OCI-LY3 (cell line): ENCODE measurements around the gene MYO1E.

Source experiments
- H2AFZ ChIP-seq: fragments of 200-600, 300-600 bp; shearing (Covaris generic); 2 replicates; pipeline ENCODE4 v1.6.0; 2014; ENCODE audit warnings: antibody characterized with exemption, low read depth, low read length
- H3K27ac ChIP-seq: fragments of 200-600, 300-600 bp; sonication (generic); 2 replicates; pipeline ENCODE4 v1.5.1; 2014; ENCODE audit warnings: mild to moderate bottlenecking, low read length, moderate library complexity, mixed read lengths
- H3K27me3 ChIP-seq: fragments of 200-600, 300-600 bp; sonication (generic); 2 replicates; pipeline ENCODE4 v1.6.1; 2014; ENCODE audit warnings: low read depth, low read length, mixed read lengths
- H3K36me3 ChIP-seq: fragments of 200-600, 300-600 bp; sonication (generic); replicated peaks from 2 replicates; pipeline ENCODE3; 2014; ENCODE audit warnings: low read depth, low read length, mixed read lengths
- H3K4me1 ChIP-seq: fragments of 300-600, 200-600 bp; sonication (generic); 2 replicates; pipeline ENCODE4 v1.6.1; 2014; ENCODE audit warnings: low read length, mixed read lengths
- H3K4me2 ChIP-seq: fragments of 200-600, 300-600 bp; sonication (generic); 2 replicates; pipeline ENCODE4 v1.6.1; 2014; ENCODE audit warnings: low read length, mixed read lengths
- H3K4me3 ChIP-seq: fragments of 300-600, 200-600 bp; sonication (generic); 2 replicates; pipeline ENCODE4 v1.5.1; 2014; ENCODE audit warnings: antibody characterized with exemption, mild to moderate bottlenecking, low read length, moderate library complexity
- H3K79me2 ChIP-seq: fragments of 300-600, 200-600 bp; shearing (Covaris generic); 2 replicates; pipeline ENCODE4 v1.6.1; 2014; ENCODE audit warnings: mild to moderate bottlenecking, low read length, mixed read lengths
- H3K9ac ChIP-seq: fragments of 300-600, 200-600 bp; shearing (Covaris generic); 2 replicates; pipeline ENCODE4 v1.6.0; 2014; ENCODE audit warnings: mild to moderate bottlenecking, low read length, moderate library complexity
- H3K9me3 ChIP-seq: fragments of 200-600, 300-600 bp; shearing (Covaris generic); 2 replicates; pipeline ENCODE4 v1.6.1; 2014; ENCODE audit warnings: low read length, mixed read lengths; ENCODE audit not compliant: insufficient read depth
- H4K20me1 ChIP-seq: fragments of 200-600, 300-600 bp; sonication (generic); 2 replicates; pipeline ENCODE4 v1.6.1; 2016; ENCODE audit warnings: low read length, mixed read lengths; ENCODE audit not compliant: insufficient read depth
- CTCF ChIP-seq: fragments of 200-600, 300-600 bp; sonication (generic); IDR thresholded peaks from 2 replicates; pipeline ENCODE4 v1.5.1; 2014; ENCODE audit warnings: antibody characterized with exemption, low read length, low read depth
- EZH2phosphoT487 ChIP-seq: fragments of 200-600 bp; shearing (Covaris generic); IDR thresholded peaks from 2 replicates; pipeline ENCODE4 v1.6.1; 2018; ENCODE audit warnings: antibody characterized with exemption, mixed run types, low read depth

MYO1E gene

GRCh38 chr15:59104912-59105732, 267.5 kb downstream of the MYO1E start, which contains the start of gene CCNB2:
Gene CCNB2, plus strand, starts transcription at chr15:59105146. Its CDS starts 123 bp downstream, at chr15:59105269.
- H3K36me3 ChIP-seq, result peaks cover 28% of the 10 kb centered on the region
- peak within 1 kb of the TSS; percentile 85 for H3K4me3 ChIP-seq

GRCh38 chr15:59104602-59104911, 268.1 kb downstream of the MYO1E start:
- TF ChIP-seq EZH2phosphoT487, result no peak
- no peak for TF ChIP-seq CTCF
- no peaks in the 10 kb centered on the region for H3K9me3 ChIP-seq
- H3K36me3 ChIP-seq, result peaks cover 28% of the 10 kb centered on the region
- peak overlapping the region; percentile 80 for H3K9ac ChIP-seq
- peak overlapping the region; percentile 67 for H3K4me2 ChIP-seq
- H3K27ac ChIP-seq, result peak overlapping the region; percentile 68
- peak overlapping the region; percentile 85 for H3K4me3 ChIP-seq
- peaks cover 11% of the 10 kb centered on the region for H3K4me1 ChIP-seq
- H2AFZ ChIP-seq, result peak overlapping the region; percentile 67
- no peaks in the 10 kb centered on the region for H4K20me1 ChIP-seq
- H3K79me2 ChIP-seq, result peaks cover 15% of the 10 kb centered on the region
- no peaks in the 10 kb centered on the region for H3K27me3 ChIP-seq

More at GRCh38 chr15:59104912-59105732, 267.5 kb downstream of the MYO1E start, which contains the start of gene CCNB2:
- H3K79me2 ChIP-seq, result peaks cover 15% of the 10 kb centered on the region
- H3K9me3 ChIP-seq, result no peaks in the 10 kb centered on the region
- H3K4me2 ChIP-seq, result peak within 1 kb of the TSS; percentile 67
- no peaks in the 10 kb centered on the region for H3K27me3 ChIP-seq
- H3K27ac ChIP-seq, result peak within 1 kb of the TSS; percentile 68
- H3K9ac ChIP-seq, result peak within 1 kb of the TSS; percentile 80
- H3K4me1 ChIP-seq, result peaks cover 11% of the 10 kb centered on the region
- H4K20me1 ChIP-seq, result no peaks in the 10 kb centered on the region
- no peak for TF ChIP-seq CTCF
- no peak for TF ChIP-seq EZH2phosphoT487
- peak within 1 kb of the TSS; percentile 67 for H2AFZ ChIP-seq

GRCh38 chr15:59099162-59099685, 273.4 kb downstream of the MYO1E start:
- H3K27ac ChIP-seq, result no peak overlapping the region
- H3K9me3 ChIP-seq, result no peaks in the 10 kb centered on the region
- H3K4me3 ChIP-seq, result no peak overlapping the region
- no peaks in the 10 kb centered on the region for H3K27me3 ChIP-seq
- H3K4me2 ChIP-seq, result no peak overlapping the region
- TF ChIP-seq EZH2phosphoT487, result no peak
- TF ChIP-seq CTCF, result no peak
- no peak overlapping the region for H2AFZ ChIP-seq
- H3K9ac ChIP-seq, result no peak overlapping the region
- H3K79me2 ChIP-seq, result no peaks in the 10 kb centered on the region
- no peaks in the 10 kb centered on the region for H4K20me1 ChIP-seq
- H3K36me3 ChIP-seq, result peaks cover 23% of the 10 kb centered on the region
- peaks cover 2% of the 10 kb centered on the region for H3K4me1 ChIP-seq

- Histone ChIP-seq H3K9me3 (no peaks in the 10 kb centered on the region), H3K4me3 (no peak overlapping the region), H3K9ac (no peak overlapping the region), H3K27me3 (no peaks in the 10 kb centered on the region), H2AFZ (no peak overlapping the region), H3K79me2 (no peaks in the 10 kb centered on the region), H4K20me1 (no peaks in the 10 kb centered on the region), H3K27ac (no peak overlapping the region), H3K36me3 (peaks cover 33% of the 10 kb centered on the region), H3K4me2 (no peak overlapping the region), H3K4me1 (no peaks in the 10 kb centered on the region)
- TF ChIP-seq EZH2phosphoT487, result no peak
- no peak for TF ChIP-seq CTCF
Measured at GRCh38 chr15:59096429-59096828, 276.2 kb downstream of the MYO1E start.
